Mucosa of gallbladder (tissue), 1 donor: ENCODE data around the gene ZEB2. TPM values are rescaled to one million over a fixed set of nuclear protein-coding genes. Genes with fewer than 3 reads are reported as not detected.
"Not testable (repeated sequence)": the region's sequence is repeated elsewhere in the genome, so short reads cannot be mapped to it uniquely, and the experiment has no call there.

Source experiments
- DNase-seq: peaks from one replicate; pipeline ENCODE4 v3.0.0-alpha.2; 2020; ENCODE audit warnings: low spot score
- total RNA-seq: library from RNA; stranded (reverse); gene quantifications from one replicate; pipeline ENCODE4 v1.2.1, GENCODE V29; 2021
- donor health status: DM: no; HTN: no; CAD: no.

Gene ZEB2
- total RNA-seq, 1 donor from 2014 or later: 91.0 TPM

GRCh38 chr2:144383571-144384100, 136.3 kb downstream of the ZEB2 start:
- DNase-seq: no peak

- DNase-seq: no peak
Observed at GRCh38 chr2:144382849-144383248, 137.1 kb downstream of the ZEB2 start.

GRCh38 chr2:144381716-144382115, 138.2 kb downstream of the ZEB2 start:
- DNase-seq: no peak

GRCh38 chr2:144379851-144380311, 140.0 kb downstream of the ZEB2 start:
- DNase-seq: no peak

GRCh38 chr2:144378551-144378950, 141.4 kb downstream of the ZEB2 start:
- DNase-seq: no peak

- DNase-seq: no peak
Observed at GRCh38 chr2:144377914-144378313, 142.0 kb downstream of the ZEB2 start.

GRCh38 chr2:144376926-144377325, 143.0 kb downstream of the ZEB2 start:
- no peak for DNase-seq

- DNase-seq: no peak
Observed at GRCh38 chr2:144376460-144376859, 143.5 kb downstream of the ZEB2 start.

GRCh38 chr2:144374163-144374661, 145.7 kb downstream of the ZEB2 start:
- no peak for DNase-seq

- DNase-seq: no peak
Observed at GRCh38 chr2:144372410-144373080, 147.4 kb downstream of the ZEB2 start.

GRCh38 chr2:144370937-144371584, 148.9 kb downstream of the ZEB2 start:
- no peak for DNase-seq

GRCh38 chr2:144369416-144369815, 150.5 kb downstream of the ZEB2 start:
- DNase-seq: no peak

- DNase-seq: no peak
Observed at GRCh38 chr2:144366825-144367429, 153.0 kb downstream of the ZEB2 start.

GRCh38 chr2:144364944-144365738, 154.8 kb downstream of the ZEB2 start:
- no peak for DNase-seq

- DNase-seq: not testable (repeated sequence)
Observed at GRCh38 chr2:144364247-144364646, 155.7 kb downstream of the ZEB2 start.

GRCh38 chr2:144362401-144362800, 157.5 kb downstream of the ZEB2 start:
- no peak for DNase-seq

- no peak for DNase-seq
Observed at GRCh38 chr2:144361742-144362141, 158.2 kb downstream of the ZEB2 start.

- DNase-seq: no peak
Observed at GRCh38 chr2:144359684-144360083, 160.2 kb downstream of the ZEB2 start.

GRCh38 chr2:144358979-144359541, 160.9 kb downstream of the ZEB2 start:
- no peak for DNase-seq

GRCh38 chr2:144358374-144358964, 161.4 kb downstream of the ZEB2 start:
- DNase-seq: no peak
